WTC11 (cell line): ENCODE measurements around the gene CAMTA1. TPM values are rescaled to one million over a fixed set of nuclear protein-coding genes. Genes with fewer than 3 reads are reported as not detected.

Experiments
- ATAC-seq: fragments of 200-7000 bp; cut with Tn5 transposase; 2 replicates; pipeline ENCODE4 v1.10.0; 2021; ENCODE audit warnings: mild to moderate bottlenecking, moderate library complexity
- CTCF ChIA-PET: fragments of 300-600 bp; sonication (Branson Sonifier 250); formaldehyde crosslinking; loops from one replicate; lab custom pipeline; 2021; ENCODE audit warnings: antibody characterized with exemption; lab: Charles Lee
- POLR2A ChIA-PET: fragments of 350-600 bp; sonication (Branson Sonifier 250); formaldehyde crosslinking; loops from one replicate; lab custom pipeline; 2021; ENCODE audit warnings: antibody characterized with exemption; lab: Charles Lee
- DNase-seq: peaks from one replicate; pipeline ENCODE4 v3.0.0; 2021; ENCODE audit warnings: low spot score
- H3K27ac Mint-ChIP-seq: 2 replicates; pipeline ENCODE4 v1.8.0; 2021; ENCODE audit warnings: mixed read lengths
- H3K27me3 Mint-ChIP-seq: 2 replicates; pipeline ENCODE4 v1.8.0; 2021; ENCODE audit warnings: low read depth, mild to moderate bottlenecking, moderate library complexity, mixed read lengths
- H3K36me3 Mint-ChIP-seq: 2 replicates; pipeline ENCODE4 v1.8.0; 2021; ENCODE audit warnings: mixed read lengths
- H3K4me1 Mint-ChIP-seq: 2 replicates; pipeline ENCODE4 v1.8.0; 2022; ENCODE audit warnings: mixed read lengths
- H3K4me3 Mint-ChIP-seq: 2 replicates; pipeline ENCODE4 v1.8.0; 2021; ENCODE audit warnings: mild to moderate bottlenecking, moderate library complexity, mixed read lengths
- H3K9me3 Mint-ChIP-seq: 2 replicates; pipeline ENCODE4 v1.8.0; 2021; ENCODE audit warnings: mixed read lengths
- AFF4 ChIP-seq: sonication (generic); formaldehyde crosslinking; IDR thresholded peaks from 2 replicates; pipeline ENCODE4 v1.8.1; 2023; ENCODE audit warnings: mild to moderate bottlenecking, missing genetic modification reagents, borderline replicate concordance
- AR ChIP-seq: fragments of 250-450 bp; sonication (Bioruptor Pico); IDR thresholded peaks from 2 replicates; pipeline ENCODE4 v1.9.0; 2021; ENCODE audit warnings: mild to moderate bottlenecking
- ATF6 ChIP-seq: sonication (generic); formaldehyde crosslinking; IDR thresholded peaks from 2 replicates; pipeline ENCODE4 v1.8.1; 2023; ENCODE audit warnings: mild to moderate bottlenecking, missing genetic modification reagents
- CREB1 ChIP-seq: sonication (generic); formaldehyde crosslinking; IDR thresholded peaks from 2 replicates; pipeline ENCODE4 v1.8.0; 2023; ENCODE audit warnings: mild to moderate bottlenecking, missing genetic modification reagents
- E2F1 ChIP-seq: sonication (generic); formaldehyde crosslinking; IDR thresholded peaks from 2 replicates; pipeline ENCODE4 v1.8.0; 2022; ENCODE audit warnings: mild to moderate bottlenecking, missing genetic modification reagents
- E2F5 ChIP-seq: sonication (generic); formaldehyde crosslinking; IDR thresholded peaks from 2 replicates; pipeline ENCODE4 v1.8.1; 2022; ENCODE audit warnings: mild to moderate bottlenecking, moderate library complexity, missing genetic modification reagents
- FOXP1 ChIP-seq: sonication (generic); formaldehyde crosslinking; IDR thresholded peaks from 2 replicates; pipeline ENCODE4 v1.8.0; 2022; ENCODE audit warnings: missing genetic modification reagents, mild to moderate bottlenecking, moderate library complexity, borderline replicate concordance
- IRF1 ChIP-seq: sonication (generic); formaldehyde crosslinking; IDR thresholded peaks from 2 replicates; pipeline ENCODE4 v1.8.0; 2023; ENCODE audit warnings: missing genetic modification reagents
- MAX ChIP-seq: sonication (generic); formaldehyde crosslinking; IDR thresholded peaks from 2 replicates; pipeline ENCODE4 v1.8.0; 2022; ENCODE audit warnings: mild to moderate bottlenecking, missing genetic modification reagents
- MYBL2 ChIP-seq: sonication (generic); formaldehyde crosslinking; IDR thresholded peaks from 2 replicates; pipeline ENCODE4 v1.8.1; 2023; ENCODE audit warnings: mild to moderate bottlenecking, moderate library complexity, missing genetic modification reagents
- NFYB ChIP-seq: sonication (generic); formaldehyde crosslinking; conservative IDR thresholded peaks from 2 replicates; pipeline ENCODE4 v1.8.0; 2022; ENCODE audit warnings: low read depth, missing genetic modification reagents
- NR2C2 ChIP-seq: sonication (generic); formaldehyde crosslinking; IDR thresholded peaks from 2 replicates; pipeline ENCODE4 v1.8.0; 2022; ENCODE audit warnings: mild to moderate bottlenecking, missing genetic modification reagents
- TEAD4 ChIP-seq: sonication (generic); formaldehyde crosslinking; IDR thresholded peaks from 2 replicates; pipeline ENCODE4 v1.8.0; 2022; ENCODE audit warnings: mild to moderate bottlenecking, missing genetic modification reagents
- ZMAT4 ChIP-seq: fragments of 250-450 bp; sonication (Bioruptor Pico); IDR thresholded peaks from 2 replicates; pipeline ENCODE4 v1.9.0; 2021; ENCODE audit warnings: mild to moderate bottlenecking
- ZNF219 ChIP-seq: sonication (generic); formaldehyde crosslinking; IDR thresholded peaks from 2 replicates; pipeline ENCODE4 v1.8.0; 2023; ENCODE audit warnings: missing genetic modification reagents, mild to moderate bottlenecking, borderline replicate concordance
- ZNF232 ChIP-seq: sonication (generic); formaldehyde crosslinking; IDR thresholded peaks from 2 replicates; pipeline ENCODE4 v1.8.0; 2022; ENCODE audit warnings: mild to moderate bottlenecking, missing genetic modification reagents
- ZNF263 ChIP-seq: sonication (generic); formaldehyde crosslinking; IDR thresholded peaks from 2 replicates; pipeline ENCODE4 v1.8.1; 2022; ENCODE audit warnings: low read depth, mild to moderate bottlenecking, moderate library complexity, missing genetic modification reagents
- ZNF396 ChIP-seq: fragments of 250-450 bp; sonication (Bioruptor Pico); IDR thresholded peaks from 2 replicates; pipeline ENCODE4 v1.8.0; 2021; ENCODE audit warnings: mild to moderate bottlenecking, moderate library complexity, borderline replicate concordance
- ZNF423 ChIP-seq: fragments of 250-450 bp; sonication (Bioruptor Pico); IDR thresholded peaks from 2 replicates; pipeline ENCODE4 v2.1.2; 2022; ENCODE audit warnings: mild to moderate bottlenecking, moderate library complexity
- total RNA-seq: library from RNA; stranded (reverse); gene quantifications from 3 replicates; pipeline ENCODE4 v1.2.3, GENCODE V29; 2021

CAMTA1 gene
- total RNA-seq, 1 experiment from 2014 or later, result 86.4 TPM

GRCh38 chr1:6777813-6778212 lies 7.4 kb upstream of the CAMTA1 start:
- CTCF ChIA-PET, result no interaction called here
- ATAC-seq (no peak), DNase-seq (no peak)
- Mint-ChIP-seq H3K4me3 (no peak overlapping the region), H3K36me3 (no peaks in the 10 kb centered on the region; the same call in 1 of the 2 replicates), H3K9me3 (peaks cover 15% of the 10 kb centered on the region), H3K27ac (no peak overlapping the region), H3K4me1 (peaks cover 4% of the 10 kb centered on the region), H3K27me3 (no peaks in the 10 kb centered on the region; the same call in 1 of the 2 replicates)
- TF ChIP-seq ZNF263 (CRISPR knock-in tag), result no peak
- no peak for TF ChIP-seq ZMAT4 (CRISPR knock-in tag)
- TF ChIP-seq ZNF423 (CRISPR knock-in tag), result no peak
- TF ChIP-seq IRF1 (CRISPR knock-in tag), result no peak
- TF ChIP-seq NR2C2, result no peak
- no peak for TF ChIP-seq MYBL2
- no peak for TF ChIP-seq CREB1 (CRISPR knock-in tag)
- no peak for TF ChIP-seq TEAD4 (CRISPR knock-in tag)
- TF ChIP-seq, all 79 proteins: peak for 0
- POLR2A ChIA-PET, result no interaction called here

GRCh38 chr1:6779089-6779805 lies 6.0 kb upstream of the CAMTA1 start:
- Mint-ChIP-seq H3K27ac (no peak overlapping the region), H3K4me3 (no peak overlapping the region)
- no peak for TF ChIP-seq ZNF232 (CRISPR knock-in tag)
- no peak for TF ChIP-seq AR (CRISPR knock-in tag)
- TF ChIP-seq ZNF219 (CRISPR knock-in tag), result no peak
- TF ChIP-seq E2F1 (CRISPR knock-in tag), result no peak
- TF ChIP-seq ATF6 (CRISPR knock-in tag), result no peak
- no peak for TF ChIP-seq ZNF396
- TF ChIP-seq AFF4 (CRISPR knock-in tag), result no peak
- TF ChIP-seq E2F5 (CRISPR knock-in tag), result no peak
- no peak for TF ChIP-seq TEAD4 (CRISPR knock-in tag)
- no peak for TF ChIP-seq NFYB (CRISPR knock-in tag)
- no peak for TF ChIP-seq FOXP1
- TF ChIP-seq MAX (CRISPR knock-in tag), result no peak
- TF ChIP-seq, all 79 proteins: peak for 0
- Mint-ChIP-seq H3K9me3 (peaks cover 15% of the 10 kb centered on the region), H3K36me3 (no peaks in the 10 kb centered on the region; the same call in 1 of the 2 replicates), H3K27me3 (no peaks in the 10 kb centered on the region; the same call in 1 of the 2 replicates), H3K4me1 (peaks cover 8% of the 10 kb centered on the region)
- ChIA-PET CTCF (no interaction called here), POLR2A (no interaction called here)
- ATAC-seq (no peak), DNase-seq (no peak)
